ENCODE results near the gene DHFR.
"Not testable (repeated sequence)": the region's sequence is repeated elsewhere in the genome, so short reads cannot be mapped to it uniquely, and the experiment has no call there.

Gene DHFR

GRCh38 chr5:80600943-80601693 lies 53.7 kb downstream of the DHFR start:
- Histone ChIP-seq H3K9ac (ENCODE audit: low read length in 2 of 2) (no peak overlapping the region), H3K4me3 (ENCODE audit: low read length in 2 of 2) (no peak overlapping the region), H3K27me3 (ENCODE audit: control insufficient read depth in 1 of 2, insufficient read depth in 2 of 2, low read length in 2 of 2) (no peaks in the 10 kb centered on the region), H3K36me3 (ENCODE audit: control insufficient read depth in 2 of 2, insufficient read depth in 2 of 2, low read length in 2 of 2) (no peaks in the 10 kb centered on the region), H3K9me3 (ENCODE audit: control insufficient read depth in 2 of 2, low read length in 2 of 2) (no peaks in the 10 kb centered on the region), H3K27ac (ENCODE audit: low read length) (no peak overlapping the region), H3K4me1 (ENCODE audit: control insufficient read depth, insufficient read depth, low read length) (no peaks in the 10 kb centered on the region)

GRCh38 chr5:80597500-80597899 lies 57.3 kb downstream of the DHFR start:
- no peaks in the 10 kb centered on the region for H3K9me3 ChIP-seq (ENCODE audit: control insufficient read depth in 2 of 2, low read length in 2 of 2)
- no peaks in the 10 kb centered on the region for H3K27me3 ChIP-seq (ENCODE audit: control insufficient read depth in 1 of 2, insufficient read depth in 2 of 2, low read length in 2 of 2)
- no peak overlapping the region for H3K9ac ChIP-seq (ENCODE audit: low read length in 2 of 2)
- no peak overlapping the region for H3K4me3 ChIP-seq (ENCODE audit: low read length in 2 of 2)
- H3K27ac ChIP-seq (ENCODE audit: low read length): no peak overlapping the region
- H3K36me3 ChIP-seq (ENCODE audit: control insufficient read depth in 2 of 2, insufficient read depth in 2 of 2, low read length in 2 of 2): no peaks in the 10 kb centered on the region
- H3K4me1 ChIP-seq (ENCODE audit: control insufficient read depth, insufficient read depth, low read length): no peaks in the 10 kb centered on the region

- no peak overlapping the region for H3K4me3 ChIP-seq (ENCODE audit: low read length in 2 of 2)
- no peaks in the 10 kb centered on the region for H3K4me1 ChIP-seq (ENCODE audit: control insufficient read depth, insufficient read depth, low read length)
- no peaks in the 10 kb centered on the region for H3K27me3 ChIP-seq (ENCODE audit: control insufficient read depth in 1 of 2, insufficient read depth in 2 of 2, low read length in 2 of 2)
- H3K9ac ChIP-seq (ENCODE audit: low read length in 2 of 2): no peak overlapping the region
- H3K9me3 ChIP-seq (ENCODE audit: control insufficient read depth in 2 of 2, low read length in 2 of 2): no peaks in the 10 kb centered on the region
- H3K36me3 ChIP-seq (ENCODE audit: control insufficient read depth in 2 of 2, insufficient read depth in 2 of 2, low read length in 2 of 2): no peaks in the 10 kb centered on the region
- H3K27ac ChIP-seq (ENCODE audit: low read length): no peak overlapping the region
Measured at GRCh38 chr5:80594810-80595209, 60.0 kb downstream of the DHFR start.

- Histone ChIP-seq H3K9me3 (ENCODE audit: control insufficient read depth in 2 of 2, low read length in 2 of 2) (no peaks in the 10 kb centered on the region), H3K36me3 (ENCODE audit: control insufficient read depth in 2 of 2, insufficient read depth in 2 of 2, low read length in 2 of 2) (no peaks in the 10 kb centered on the region), H3K27me3 (ENCODE audit: control insufficient read depth in 1 of 2, insufficient read depth in 2 of 2, low read length in 2 of 2) (no peaks in the 10 kb centered on the region), H3K27ac (ENCODE audit: low read length) (no peak overlapping the region), H3K4me3 (ENCODE audit: low read length in 2 of 2) (no peak overlapping the region), H3K9ac (ENCODE audit: low read length in 2 of 2) (no peak overlapping the region), H3K4me1 (ENCODE audit: control insufficient read depth, insufficient read depth, low read length) (no peaks in the 10 kb centered on the region)
Measured at GRCh38 chr5:80592761-80593160, 62.0 kb downstream of the DHFR start.

GRCh38 chr5:80592105-80592504 lies 62.7 kb downstream of the DHFR start:
- H3K9me3 ChIP-seq (ENCODE audit: control insufficient read depth in 2 of 2, low read length in 2 of 2): no peaks in the 10 kb centered on the region
- no peaks in the 10 kb centered on the region for H3K36me3 ChIP-seq (ENCODE audit: control insufficient read depth in 2 of 2, insufficient read depth in 2 of 2, low read length in 2 of 2)
- no peak overlapping the region for H3K4me3 ChIP-seq (ENCODE audit: low read length in 2 of 2)
- H3K4me1 ChIP-seq (ENCODE audit: control insufficient read depth, insufficient read depth, low read length): no peaks in the 10 kb centered on the region
- H3K27ac ChIP-seq (ENCODE audit: low read length): no peak overlapping the region
- no peak overlapping the region for H3K9ac ChIP-seq (ENCODE audit: low read length in 2 of 2)
- no peaks in the 10 kb centered on the region for H3K27me3 ChIP-seq (ENCODE audit: control insufficient read depth in 1 of 2, insufficient read depth in 2 of 2, low read length in 2 of 2)

GRCh38 chr5:80591352-80591751 lies 63.4 kb downstream of the DHFR start:
- H3K4me1 ChIP-seq (ENCODE audit: control insufficient read depth, insufficient read depth, low read length): no peaks in the 10 kb centered on the region
- H3K9me3 ChIP-seq (ENCODE audit: control insufficient read depth in 2 of 2, low read length in 2 of 2): no peaks in the 10 kb centered on the region
- no peak overlapping the region for H3K27ac ChIP-seq (ENCODE audit: low read length)
- no peak overlapping the region for H3K9ac ChIP-seq (ENCODE audit: low read length in 2 of 2)
- no peaks in the 10 kb centered on the region for H3K27me3 ChIP-seq (ENCODE audit: control insufficient read depth in 1 of 2, insufficient read depth in 2 of 2, low read length in 2 of 2)
- H3K36me3 ChIP-seq (ENCODE audit: control insufficient read depth in 2 of 2, insufficient read depth in 2 of 2, low read length in 2 of 2): no peaks in the 10 kb centered on the region
- H3K4me3 ChIP-seq (ENCODE audit: low read length in 2 of 2): no peak overlapping the region

- Histone ChIP-seq H3K4me3 (ENCODE audit: low read length in 2 of 2) (no peak overlapping the region), H3K36me3 (ENCODE audit: control insufficient read depth in 2 of 2, insufficient read depth in 2 of 2, low read length in 2 of 2) (no peaks in the 10 kb centered on the region), H3K27ac (ENCODE audit: low read length) (no peak overlapping the region), H3K27me3 (ENCODE audit: control insufficient read depth in 1 of 2, insufficient read depth in 2 of 2, low read length in 2 of 2) (no peaks in the 10 kb centered on the region), H3K4me1 (ENCODE audit: control insufficient read depth, insufficient read depth, low read length) (no peaks in the 10 kb centered on the region), H3K9ac (ENCODE audit: low read length in 2 of 2) (no peak overlapping the region), H3K9me3 (ENCODE audit: control insufficient read depth in 2 of 2, low read length in 2 of 2) (no peaks in the 10 kb centered on the region)
Measured at GRCh38 chr5:80590766-80591165, 64.0 kb downstream of the DHFR start.

GRCh38 chr5:80588858-80589540 lies 65.8 kb downstream of the DHFR start:
- Histone ChIP-seq H3K27me3 (ENCODE audit: control insufficient read depth in 1 of 2, insufficient read depth in 2 of 2, low read length in 2 of 2) (no peaks in the 10 kb centered on the region), H3K4me3 (ENCODE audit: low read length in 2 of 2) (no peak overlapping the region), H3K9me3 (ENCODE audit: control insufficient read depth in 2 of 2, low read length in 2 of 2) (no peaks in the 10 kb centered on the region), H3K36me3 (ENCODE audit: control insufficient read depth in 2 of 2, insufficient read depth in 2 of 2, low read length in 2 of 2) (no peaks in the 10 kb centered on the region), H3K4me1 (ENCODE audit: control insufficient read depth, insufficient read depth, low read length) (no peaks in the 10 kb centered on the region), H3K9ac (ENCODE audit: low read length in 2 of 2) (no peak overlapping the region), H3K27ac (ENCODE audit: low read length) (no peak overlapping the region)

- no peaks in the 10 kb centered on the region for H3K4me1 ChIP-seq (ENCODE audit: control insufficient read depth, insufficient read depth, low read length)
- no peak overlapping the region for H3K9ac ChIP-seq (ENCODE audit: low read length in 2 of 2)
- no peak overlapping the region for H3K27ac ChIP-seq (ENCODE audit: low read length)
- no peaks in the 10 kb centered on the region for H3K9me3 ChIP-seq (ENCODE audit: control insufficient read depth in 2 of 2, low read length in 2 of 2)
- H3K4me3 ChIP-seq (ENCODE audit: low read length in 2 of 2): no peak overlapping the region
- H3K27me3 ChIP-seq (ENCODE audit: control insufficient read depth in 1 of 2, insufficient read depth in 2 of 2, low read length in 2 of 2): no peaks in the 10 kb centered on the region
- no peaks in the 10 kb centered on the region for H3K36me3 ChIP-seq (ENCODE audit: control insufficient read depth in 2 of 2, insufficient read depth in 2 of 2, low read length in 2 of 2)
Measured at GRCh38 chr5:80584770-80585169, 70.0 kb downstream of the DHFR start.

GRCh38 chr5:80580291-80580690 lies 74.5 kb downstream of the DHFR start:
- H3K27ac ChIP-seq (ENCODE audit: low read length); H3K4me1 ChIP-seq (ENCODE audit: control insufficient read depth, insufficient read depth, low read length); H3K9ac ChIP-seq (ENCODE audit: low read length in 2 of 2); H3K9me3 ChIP-seq (ENCODE audit: control insufficient read depth in 2 of 2, low read length in 2 of 2); H3K4me3 ChIP-seq (ENCODE audit: low read length in 2 of 2); H3K36me3 ChIP-seq (ENCODE audit: control insufficient read depth in 2 of 2, insufficient read depth in 2 of 2, low read length in 2 of 2); H3K27me3 ChIP-seq (ENCODE audit: control insufficient read depth in 1 of 2, insufficient read depth in 2 of 2, low read length in 2 of 2): not testable (repeated sequence)

GRCh38 chr5:80579050-80579449 lies 75.7 kb downstream of the DHFR start:
- no peak overlapping the region for H3K9ac ChIP-seq (ENCODE audit: low read length in 2 of 2)
- H3K4me1 ChIP-seq (ENCODE audit: control insufficient read depth, insufficient read depth, low read length): no peaks in the 10 kb centered on the region
- H3K9me3 ChIP-seq (ENCODE audit: control insufficient read depth in 2 of 2, low read length in 2 of 2): no peaks in the 10 kb centered on the region
- H3K27me3 ChIP-seq (ENCODE audit: control insufficient read depth in 1 of 2, insufficient read depth in 2 of 2, low read length in 2 of 2): peaks cover 0 to 4% of the 10 kb centered on the region in 2 donors
- H3K27ac ChIP-seq (ENCODE audit: low read length): no peak overlapping the region
- H3K36me3 ChIP-seq (ENCODE audit: control insufficient read depth in 2 of 2, insufficient read depth in 2 of 2, low read length in 2 of 2): no peaks in the 10 kb centered on the region
- no peak overlapping the region for H3K4me3 ChIP-seq (ENCODE audit: low read length in 2 of 2)
